ENCODE measurements around the gene KCNK10.

GRCh38 chr14:88164906-88165534 is 158.0 kb downstream of the KCNK10 start:
- TF ChIP-seq CTCF (IDR thresholded peaks at IDR 0.05; ENCODE audit: low read depth, low read length, poor library complexity, severe bottlenecking) (no peak), EZH2phosphoT487 (IDR thresholded peaks at IDR 0.05; ENCODE audit: borderline replicate concordance, low read length) (no peak)
